ENCODE results near the gene LRRC40.
A peak's percentile ranks its signal among the peaks of the same experiment; 100 is the strongest.

The LRRC40 gene

GRCh38 chr1:70205434-70206118 lies at the start of gene LRRC40:
Gene LRRC40, minus strand, starts transcription at chr1:70205579. Its CDS starts 39 bp downstream, at chr1:70205540.
- ChIA-PET CTCF (interaction anchor here (0.6 to 0.7 kb wide), 3 partner anchors 72 to 1811 kb away, joined by 3 to 4 read pairs (median 3); no protein-coding TSS in a partner anchor), POLR2A (interaction anchor here (1.8 to 3.3 kb wide), 3 partner anchors 15 to 205 kb away, joined by 6 to 29 read pairs (median 8); partner anchors contain the start of genes ANKRD13C, CTH and SRSF11)
- Histone ChIP-seq H3K27ac (ENCODE audit: extremely low read depth, low read depth, low read length) (peak within 1 kb of the TSS; percentile 89), H3K4me3 (ENCODE audit: low read depth, low read length) (peak within 1 kb of the TSS; percentile 91), H3K36me3 (ENCODE audit: control insufficient read depth in 2 of 2, insufficient read depth in 1 of 2, low read length in 2 of 2) (peaks cover 8 to 29% of the 10 kb centered on the region in 2 experiments; a peak in 2 of 3 replicates), H3K9me3 (ENCODE audit: control insufficient read depth, insufficient read depth, low read depth, low read length) (no peaks in the 10 kb centered on the region), H3K4me1 (ENCODE audit: control insufficient read depth, insufficient read depth, low read length) (no peaks in the 10 kb centered on the region)
- TF ChIP-seq ZNF518A (tag by site-specific recombination; conservative IDR thresholded peaks at IDR 0.05; ENCODE audit: low read depth) = peak; percentile 46; the same call in 1 of the 2 replicates
- TF ChIP-seq ZNF747 (tag by site-specific recombination; IDR thresholded peaks at IDR 0.05) = no peak
- TF ChIP-seq ZNF391 (tag by site-specific recombination; IDR thresholded peaks at IDR 0.05; ENCODE audit: borderline replicate concordance, low read depth) = peak; percentile 25; the same call in 1 of the 2 replicates
- no peak for TF ChIP-seq ZNF221 (tag by site-specific recombination; IDR thresholded peaks at IDR 0.05; ENCODE audit: borderline replicate concordance)
- no peak for TF ChIP-seq PRDM4 (tag by site-specific recombination; IDR thresholded peaks at IDR 0.05)
- TF ChIP-seq ZNF16 (tag by site-specific recombination; IDR thresholded peaks at IDR 0.05; ENCODE audit: low read depth) = no peak
- TF ChIP-seq ZNF768 (tag by site-specific recombination; IDR thresholded peaks at IDR 0.05) = no peak
- TF ChIP-seq TCF7L2 (IDR thresholded peaks at IDR 0.05; ENCODE audit: borderline replicate concordance, low read depth, low read length) = no peak
- TF ChIP-seq ZNF18 (tag by site-specific recombination; IDR thresholded peaks at IDR 0.05) = no peak
- no peak for TF ChIP-seq ZNF398 (tag by site-specific recombination; IDR thresholded peaks at IDR 0.05)
- no peak for TF ChIP-seq SCRT2 (tag by site-specific recombination; IDR thresholded peaks at IDR 0.05)
- no peak for TF ChIP-seq ZNF670 (tag by site-specific recombination; IDR thresholded peaks at IDR 0.05; ENCODE audit: low read depth)
- no peak for TF ChIP-seq ZNF548 (tag by site-specific recombination; IDR thresholded peaks at IDR 0.05)
- TF ChIP-seq ZNF362 (tag by site-specific recombination; IDR thresholded peaks at IDR 0.05) = no peak
- no peak; the same call in 1 of the 2 replicates for TF ChIP-seq GLI2 (tag by site-specific recombination; IDR thresholded peaks at IDR 0.05; ENCODE audit: borderline replicate concordance, low read depth)
- no peak for TF ChIP-seq ZNF513 (tag by site-specific recombination; IDR thresholded peaks at IDR 0.05)
- TF ChIP-seq YY2 (tag by site-specific recombination; IDR thresholded peaks at IDR 0.05) = no peak
- TF ChIP-seq ZNF404 (tag by site-specific recombination; IDR thresholded peaks at IDR 0.05) = no peak
- TF ChIP-seq ZNF112 (tag by site-specific recombination; IDR thresholded peaks at IDR 0.05) = no peak
- peak; percentile 80 for TF ChIP-seq YY1 (tag by site-specific recombination; IDR thresholded peaks at IDR 0.05)
- TF ChIP-seq MZF1 (tag by site-specific recombination; IDR thresholded peaks at IDR 0.05; ENCODE audit: borderline replicate concordance) = no peak
- TF ChIP-seq ZNF155 (tag by site-specific recombination; IDR thresholded peaks at IDR 0.05) = no peak
- no peak for TF ChIP-seq ZNF529 (tag by site-specific recombination; IDR thresholded peaks at IDR 0.05; ENCODE audit: insufficient replicate concordance)

Data from HEK293 (cell line).